T-helper 2 cell treated with Interferon-gamma antibody and Interleukin-4, amounts not matched to agents 100 ng/mL and 5 ng/mL, for 36 hours (primary cell): ENCODE results near the gene JPT2. TPM values are rescaled to one million over a fixed set of nuclear protein-coding genes. Genes with fewer than 3 reads are reported as not detected.
"Not testable (repeated sequence)": the region's sequence is repeated elsewhere in the genome, so short reads cannot be mapped to it uniquely, and the experiment has no call there.

Source experiments
- intact Hi-C: fragments of 100-400 bp; cut with micrococcal nuclease; formaldehyde crosslinking; loops from one replicate; pipeline ENCODE4 v1.15.1; 2023
- total RNA-seq: library from RNA; stranded (reverse); gene quantifications from 2 replicates; pipeline ENCODE4 v1.2.3, GENCODE V29; 2022

Gene JPT2
- total RNA-seq, 1 donor from 2014 or later: 73.3 TPM

DNA sequence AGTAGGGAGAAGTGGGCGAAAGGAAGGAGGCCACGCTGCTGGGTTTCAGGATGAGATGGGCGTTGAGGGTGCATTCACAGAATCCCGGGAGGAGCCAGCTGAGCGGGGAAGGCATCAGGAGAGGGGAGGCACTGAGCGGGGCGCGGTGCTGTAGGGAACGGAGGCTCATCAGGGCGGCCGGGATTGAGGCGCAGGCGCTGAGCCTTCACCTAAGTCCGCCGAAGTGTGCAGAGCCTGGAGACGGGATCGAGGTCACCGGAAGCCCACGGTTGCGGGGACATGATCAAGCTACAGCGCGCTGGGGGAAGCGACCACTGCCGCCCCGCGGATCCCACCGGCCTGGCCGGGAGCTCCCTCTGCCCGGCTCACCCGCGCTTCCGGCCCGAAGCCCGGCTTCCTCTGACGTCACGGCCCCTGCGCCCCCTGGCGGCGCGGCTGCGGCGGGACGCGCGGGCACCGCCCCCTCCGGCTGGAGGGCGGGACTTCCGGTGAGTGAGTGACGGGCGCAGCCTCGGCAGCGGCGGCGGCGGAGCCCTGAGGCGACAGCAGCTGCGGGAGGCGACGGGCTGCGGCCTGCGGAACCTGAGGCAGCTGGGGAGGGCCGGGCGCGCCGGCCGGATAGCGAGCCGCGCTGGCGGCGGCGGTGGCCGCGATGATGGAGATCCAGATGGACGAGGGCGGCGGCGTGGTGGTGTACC, 27.8 kb downstream of the JPT2 start, which contains the start of gene MAPK8IP3:
MAPK8IP3 (plus strand) TSS at position 508 of the 698 bp plus-strand sequence; CDS start at position 653, 145 bp downstream.
- intact Hi-C loops: loop anchor here (1.0 to 10.0 kb wide), 4 partner anchors 28 to 211 kb away; partner anchors contain the start of genes CRAMP1, EME2, IFT140 and JPT2

DNA sequence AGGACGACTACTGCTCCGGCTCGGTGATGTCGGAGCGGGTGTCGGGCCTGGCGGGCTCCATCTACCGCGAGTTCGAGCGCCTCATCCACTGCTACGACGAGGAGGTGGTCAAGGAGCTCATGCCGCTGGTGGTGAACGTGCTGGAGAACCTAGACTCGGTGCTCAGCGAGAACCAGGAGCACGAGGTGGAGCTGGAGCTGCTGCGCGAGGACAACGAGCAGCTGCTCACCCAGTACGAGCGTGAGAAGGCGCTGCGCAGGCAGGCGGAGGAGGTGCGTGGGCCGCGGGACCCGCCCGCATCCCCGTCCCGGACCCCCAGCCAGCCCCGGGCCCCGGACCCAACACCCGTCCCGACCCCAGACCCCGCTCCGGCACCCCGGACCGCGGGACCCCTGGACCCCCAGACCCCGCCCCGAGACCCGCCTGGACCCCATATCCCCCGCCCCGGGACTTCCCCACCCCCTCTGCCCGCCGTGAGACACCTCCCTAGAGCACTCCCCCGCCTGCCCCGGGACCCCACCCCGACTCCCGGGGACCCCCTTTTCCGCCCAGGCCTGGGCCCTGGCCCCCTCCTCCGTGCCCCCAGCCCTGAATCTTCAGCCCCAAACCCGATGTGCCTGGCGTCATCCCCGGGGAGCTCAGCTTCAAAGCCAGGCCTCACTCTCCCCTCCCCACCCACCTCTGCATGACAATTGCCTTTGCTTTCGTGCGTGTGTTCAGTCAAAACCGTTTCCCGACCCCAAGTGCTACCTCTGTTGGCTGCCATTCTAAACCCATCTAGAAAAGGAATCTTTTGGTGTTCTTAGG, 28.5 kb downstream of the JPT2 start:
- intact Hi-C loops: loop anchor here (1.0 to 10.0 kb wide), 3 partner anchors 66 to 212 kb away; partner anchors contain the start of genes CRAMP1, EME2, IFT140 and MRPS34

DNA sequence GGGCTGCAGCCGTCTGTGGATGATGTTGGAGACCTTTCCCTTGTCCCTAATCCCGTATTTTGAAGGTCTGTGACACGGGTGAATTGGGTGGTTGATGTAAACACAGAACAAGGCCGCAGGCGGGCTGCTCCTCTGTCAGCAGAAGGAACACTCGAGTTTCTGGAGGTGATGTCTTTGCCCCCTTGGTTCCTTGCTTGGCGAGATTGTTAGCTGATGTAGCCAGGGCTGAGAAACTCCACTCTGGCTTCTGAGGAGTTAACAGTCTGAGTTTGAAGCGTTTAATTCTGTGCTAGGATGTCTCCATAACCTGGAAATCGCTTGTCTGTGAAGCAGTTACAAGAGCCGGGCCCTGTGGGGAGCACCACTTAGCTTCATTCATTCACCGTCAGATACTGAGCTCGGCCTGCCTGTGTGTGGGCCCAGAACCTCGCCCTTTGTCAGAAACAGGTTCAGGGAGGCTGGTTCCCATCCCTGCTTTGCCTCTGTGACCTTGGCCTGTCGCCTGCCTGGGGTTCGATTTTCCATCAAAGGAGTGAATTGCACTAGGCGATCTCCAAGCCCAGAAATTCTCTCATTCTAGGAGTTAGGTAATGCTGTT, 29.2 kb downstream of the JPT2 start:
- intact Hi-C loops: loop anchor here (5.0 to 10.0 kb wide), 2 partner anchors 65 to 212 kb away; partner anchors contain the start of genes EME2, MRPS34, NME3 and TELO2

DNA sequence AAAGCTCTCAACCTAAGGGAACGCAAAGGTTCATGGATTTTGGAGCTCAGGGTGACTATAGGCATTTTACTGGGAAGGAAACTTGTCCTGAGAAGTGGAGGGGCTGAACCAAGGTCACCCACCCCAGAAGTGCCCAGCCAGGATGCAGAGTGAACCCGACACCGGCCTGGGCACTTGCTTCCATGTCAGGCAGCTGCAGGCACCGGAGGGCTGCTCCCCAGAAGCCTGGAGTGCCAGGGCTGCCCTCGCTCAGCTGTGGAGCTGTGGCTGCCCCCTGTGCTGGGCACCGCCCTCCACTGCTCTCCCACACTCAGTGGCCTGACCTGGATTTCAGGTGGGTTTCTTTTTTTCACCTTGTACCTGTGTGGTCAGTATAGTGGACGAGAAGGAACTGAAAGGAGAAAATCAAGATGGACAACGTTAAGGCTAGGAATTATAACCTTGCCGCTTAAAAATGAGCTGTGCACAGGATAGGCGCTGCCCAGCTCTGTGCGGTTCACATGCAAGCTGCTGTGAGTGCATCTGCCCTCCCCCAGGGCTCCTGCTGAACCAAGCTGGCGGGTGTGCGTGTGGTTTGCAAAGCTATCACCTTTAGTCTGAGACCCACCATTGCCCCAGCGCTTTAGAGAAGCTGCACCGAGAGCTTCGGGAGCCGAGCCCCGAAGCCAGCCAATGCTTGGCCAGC, 30.1 kb downstream of the JPT2 start:
- intact Hi-C loops: loop anchor here (5.0 to 10.0 kb wide), 2 partner anchors 64 to 213 kb away; partner anchors contain the start of genes EME2, MRPS34, NME3 and TELO2

DNA sequence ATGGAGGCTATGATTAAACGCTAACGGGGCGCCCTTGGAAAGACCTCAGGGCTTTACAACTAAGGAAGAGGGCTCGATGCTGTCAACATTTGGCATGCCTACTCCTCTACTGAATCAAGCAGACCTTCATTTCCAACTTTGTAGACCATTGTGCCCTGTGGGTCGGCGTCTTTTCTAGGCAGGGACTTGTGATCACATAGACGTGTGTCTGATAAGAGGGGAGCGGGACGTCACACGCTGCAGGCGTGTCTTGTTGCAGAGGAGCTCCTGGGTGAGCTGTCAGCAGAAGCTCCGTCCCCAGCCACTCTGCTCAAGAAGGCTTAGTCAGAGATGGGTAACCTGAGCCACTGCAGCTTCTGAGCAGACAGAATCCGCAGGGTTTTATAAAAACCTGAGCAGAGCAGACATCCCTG, 30.7 kb downstream of the JPT2 start:
- intact Hi-C loops: loop anchor here (5.0 to 10.0 kb wide), 2 partner anchors 64 to 214 kb away; partner anchors contain the start of genes EME2, MRPS34, NME3 and TELO2

DNA sequence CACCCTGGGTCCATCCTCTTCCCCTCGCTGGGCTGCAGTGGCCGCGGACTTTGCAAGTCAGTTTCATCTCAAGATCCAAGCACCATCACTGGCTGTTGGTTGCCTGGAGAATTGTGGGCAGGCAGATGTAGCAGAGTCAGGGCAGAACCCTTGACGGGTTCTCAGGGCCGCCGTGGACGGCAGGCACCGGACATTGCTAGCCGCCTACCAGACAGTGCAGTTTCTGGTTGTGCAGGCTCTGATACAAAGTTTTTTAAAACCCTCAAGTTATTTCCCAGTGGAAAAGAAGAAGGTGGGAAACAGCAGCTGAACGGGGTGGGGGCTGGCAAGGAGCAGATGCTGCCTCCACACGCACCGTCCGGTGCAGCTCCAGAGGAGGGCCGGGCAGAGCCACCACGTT, 31.3 kb downstream of the JPT2 start:
- intact Hi-C loops: loop anchor here (5.0 to 10.0 kb wide), 2 partner anchors 63 to 215 kb away; partner anchors contain the start of genes EME2, MRPS34, NME3 and TELO2

DNA sequence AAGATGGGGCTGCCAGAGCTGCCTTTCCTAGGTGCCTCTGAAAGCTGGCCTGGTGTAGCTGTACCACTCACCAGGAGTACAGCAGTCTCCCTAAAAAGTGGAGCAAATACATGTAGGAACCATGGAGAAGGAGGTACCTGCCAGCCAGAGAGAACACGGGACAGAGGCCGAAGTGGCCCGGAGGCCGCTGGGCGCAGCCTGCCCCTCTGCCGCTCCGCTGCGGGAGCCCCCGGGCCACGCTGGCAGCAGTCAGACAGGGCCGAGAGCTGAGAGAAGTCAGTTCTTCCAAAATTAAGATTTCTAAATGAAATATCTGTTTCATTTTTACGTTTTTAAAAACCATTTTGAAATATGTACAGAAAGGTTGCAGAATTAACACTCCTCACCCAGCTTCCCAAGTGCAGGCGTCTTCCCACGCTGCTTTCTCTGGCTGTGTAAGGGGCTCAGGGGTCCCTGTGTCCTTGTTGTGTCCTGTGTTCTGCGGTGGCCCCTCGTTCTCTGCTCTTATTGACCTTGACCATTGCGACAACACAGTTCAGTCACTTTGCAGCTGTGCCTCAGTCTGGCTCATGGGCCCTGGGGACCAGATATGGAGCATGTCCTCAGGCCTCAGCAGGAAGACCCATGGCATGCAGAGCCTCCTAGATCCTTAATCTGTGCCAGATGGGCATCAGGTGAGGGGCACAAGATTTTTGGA, 32.9 kb downstream of the JPT2 start:
- intact Hi-C loops: no loop called here

DNA sequence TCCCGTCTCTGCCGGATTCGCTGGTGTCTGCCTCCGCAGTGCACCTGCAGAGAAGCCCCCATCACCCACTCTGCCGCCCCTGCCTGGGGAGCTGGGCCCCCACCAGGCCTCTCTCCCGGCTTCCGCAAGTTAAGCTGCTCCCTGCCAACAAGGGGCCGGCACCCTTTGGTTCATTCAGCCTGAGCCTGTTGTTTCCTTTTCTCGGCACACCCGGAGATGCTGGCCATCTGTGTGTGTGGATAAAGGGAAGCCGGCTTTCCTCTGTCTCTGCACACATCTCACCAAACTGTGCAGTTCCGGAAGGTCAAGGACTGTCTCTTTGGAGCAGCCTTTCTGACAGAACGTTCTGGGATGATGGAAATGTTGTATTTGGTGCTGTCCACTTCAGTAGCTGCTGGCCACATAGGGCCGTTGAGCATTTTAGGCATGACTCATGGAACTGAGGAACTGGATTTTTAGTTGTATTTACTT, 34.7 kb downstream of the JPT2 start:
- intact Hi-C loops: no loop called here

DNA sequence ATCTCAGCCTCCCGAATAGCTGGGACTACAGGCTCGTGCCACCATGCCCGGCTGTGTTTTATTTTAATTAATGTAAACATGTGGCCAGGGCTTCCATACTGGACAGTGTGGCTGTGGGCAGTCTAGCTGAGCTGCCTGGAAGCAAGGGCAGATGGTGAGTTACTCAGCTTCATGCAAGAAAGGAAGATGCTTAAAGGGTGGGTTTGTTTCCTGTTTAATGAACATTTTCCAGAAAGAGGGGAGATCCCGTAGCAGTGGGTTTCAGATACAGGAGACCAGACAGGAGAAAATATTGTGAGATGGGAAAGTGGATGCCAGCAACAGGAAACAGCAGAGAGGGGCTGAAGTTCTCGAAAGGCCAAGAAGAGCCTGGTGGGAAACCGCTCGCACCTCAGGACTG, 35.3 kb downstream of the JPT2 start:
- intact Hi-C loops: no loop called here

DNA sequence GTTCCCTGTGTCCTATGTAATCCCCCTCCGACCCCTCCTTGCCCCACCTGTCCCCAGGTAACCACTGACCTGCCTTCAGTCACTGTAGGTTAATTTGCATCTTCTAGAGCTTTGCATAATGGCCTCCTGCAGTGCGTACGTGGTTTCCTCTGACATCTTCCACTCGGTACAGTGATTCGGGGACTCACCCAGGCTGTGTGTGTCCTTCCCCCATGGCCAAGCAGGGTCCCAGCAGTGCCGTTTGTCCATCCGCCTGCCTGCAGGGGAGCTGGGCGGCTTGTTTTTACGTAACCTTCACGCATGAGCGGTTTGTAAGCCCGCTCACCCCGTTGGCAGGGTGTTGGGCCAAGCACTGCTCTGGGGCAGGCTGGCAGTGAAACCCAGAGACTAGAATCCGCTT, 35.9 kb downstream of the JPT2 start:
- intact Hi-C loops: no loop called here

DNA sequence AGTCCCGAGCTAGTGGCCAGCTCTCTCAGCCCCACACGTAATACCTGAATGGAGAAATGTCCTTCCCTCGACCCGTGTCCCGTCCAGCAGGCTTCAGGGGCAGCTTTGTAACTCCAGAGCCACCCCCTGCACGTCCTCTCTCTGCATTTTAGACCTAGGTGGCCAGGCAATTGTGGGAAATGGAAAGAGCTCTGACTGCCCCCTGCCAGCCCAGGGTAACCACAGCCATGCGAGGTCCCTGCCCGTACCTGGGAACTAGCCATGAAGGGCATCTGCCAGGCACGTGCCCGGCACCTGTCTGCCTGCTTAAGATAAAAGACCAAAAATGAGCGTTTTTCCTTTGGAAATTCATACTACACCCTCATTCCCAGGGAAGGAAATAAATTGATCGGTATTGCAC, 37.1 kb downstream of the JPT2 start:
- intact Hi-C loops: no loop called here

DNA sequence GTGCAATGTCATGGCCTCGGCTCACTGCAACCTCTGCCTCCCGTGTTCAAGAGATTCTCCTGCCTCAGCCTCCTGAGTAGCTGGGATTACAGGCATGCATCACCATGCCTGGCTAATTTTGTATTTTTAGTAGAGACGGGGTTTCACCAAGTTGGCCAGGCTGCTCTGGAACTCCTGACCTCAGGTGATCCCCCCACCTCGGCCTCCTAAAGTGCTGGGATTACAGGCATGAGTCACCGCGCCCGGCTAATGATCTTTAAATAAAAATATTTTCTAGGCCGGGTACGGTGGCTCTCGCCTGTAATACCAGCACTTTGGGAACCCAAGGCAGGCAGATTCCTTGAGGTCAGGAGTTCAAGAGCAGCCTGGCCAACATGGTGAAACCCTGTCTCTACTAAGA, 40.2 kb downstream of the JPT2 start:
- intact Hi-C loops: not testable (repeated sequence)

DNA sequence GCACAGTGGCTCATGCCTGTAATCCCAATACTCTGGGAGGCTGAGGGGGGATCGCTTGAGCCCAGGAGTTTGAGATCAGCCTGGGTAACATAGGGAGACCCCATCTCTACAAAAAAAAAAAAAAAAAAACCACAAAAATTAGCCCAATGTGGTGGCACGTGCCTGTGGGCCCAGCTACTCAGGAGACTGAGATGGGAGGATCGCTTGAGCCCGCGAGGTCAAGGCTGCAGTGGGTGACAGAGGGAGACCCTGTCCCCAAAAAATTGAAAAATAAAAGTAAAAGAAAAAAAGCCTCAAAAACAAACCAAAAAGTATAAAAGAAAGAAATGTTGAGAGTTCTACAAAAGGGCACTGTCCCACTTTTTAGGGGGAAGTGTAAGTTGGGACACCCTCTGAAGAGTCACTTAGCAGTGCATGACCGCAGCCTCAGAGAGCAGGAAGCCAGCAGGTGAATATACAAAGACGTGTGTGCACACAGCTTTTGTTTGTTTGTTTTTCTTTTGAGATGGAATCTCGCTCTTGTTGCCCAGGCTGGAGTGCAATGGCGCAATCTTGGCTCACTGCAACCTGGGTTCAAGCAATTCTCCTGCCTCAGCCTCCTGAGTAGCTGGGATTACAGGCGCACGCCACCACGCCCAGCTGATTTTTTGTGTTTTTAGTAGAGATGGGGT, 41.6 kb downstream of the JPT2 start:
- intact Hi-C loops: not testable (repeated sequence)

DNA sequence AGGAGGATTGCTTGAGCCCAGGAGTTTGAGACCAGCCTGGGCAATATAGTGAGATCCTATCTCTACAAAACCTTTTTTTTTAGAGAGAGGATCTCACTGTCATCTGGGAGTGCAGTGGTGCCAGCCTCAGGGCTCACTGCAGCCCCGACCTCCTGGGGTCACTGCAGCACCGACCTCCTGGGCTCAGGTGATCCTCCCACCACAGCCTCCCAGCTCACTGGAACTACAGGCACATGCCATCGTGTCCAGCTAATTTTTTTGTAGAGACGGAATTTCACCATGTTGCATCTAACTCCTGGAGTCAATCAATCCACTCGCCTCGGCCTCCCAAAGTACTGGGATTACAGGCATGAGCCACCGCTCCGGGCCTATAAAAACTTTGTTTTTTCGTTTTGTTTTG, 43.3 kb downstream of the JPT2 start:
- intact Hi-C loops: no loop called here

DNA sequence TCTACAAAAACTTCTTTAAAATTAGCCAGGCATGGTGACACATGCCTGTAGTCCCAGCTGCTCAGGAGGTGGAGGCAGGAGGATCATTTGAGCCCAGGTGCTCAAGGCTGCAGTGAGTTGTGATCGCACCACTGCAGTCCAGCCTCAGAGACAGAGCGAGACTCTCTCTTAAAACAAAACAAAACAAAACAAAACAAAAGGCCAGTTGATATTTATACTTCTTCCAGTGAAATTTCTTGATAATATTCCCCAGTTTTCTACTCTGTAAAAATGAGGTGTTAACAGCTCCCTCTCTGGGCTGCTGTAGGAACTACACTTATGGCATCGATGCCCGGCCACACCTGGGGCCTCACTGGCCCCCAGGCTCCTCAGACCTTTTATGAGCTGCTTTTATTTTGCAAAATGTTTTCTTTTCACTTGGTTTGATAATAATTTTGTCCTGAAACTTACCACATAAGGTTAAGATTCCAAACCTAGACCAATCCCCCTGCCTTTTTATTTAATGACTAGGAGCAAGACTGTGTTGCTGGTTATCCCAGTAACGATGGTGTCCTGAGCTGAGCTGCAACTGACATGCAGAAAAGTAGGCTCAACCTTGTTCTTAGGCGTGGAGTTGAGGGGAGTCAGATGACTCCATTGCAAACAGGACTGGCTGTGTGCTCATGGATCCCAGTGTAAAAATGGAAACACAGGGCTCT, 45.5 kb downstream of the JPT2 start:
- intact Hi-C loops: no loop called here

DNA sequence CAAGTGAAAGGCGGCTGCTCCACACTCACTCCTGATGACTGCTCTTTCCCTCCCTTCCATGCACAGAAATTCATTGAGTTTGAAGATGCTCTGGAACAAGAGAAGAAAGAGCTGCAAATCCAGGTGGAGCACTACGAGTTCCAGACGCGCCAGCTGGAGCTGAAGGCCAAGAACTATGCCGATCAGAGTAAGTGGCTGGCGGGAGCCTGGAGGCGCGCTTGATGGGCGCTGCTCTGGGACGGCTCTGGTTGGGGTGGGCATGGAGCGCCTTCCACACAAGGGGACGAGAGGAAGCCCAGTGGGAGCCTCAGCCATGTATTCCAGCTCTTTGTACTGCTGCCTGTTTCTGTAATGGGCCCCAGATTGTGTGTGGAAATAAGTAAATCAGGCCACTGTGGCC, 46.4 kb downstream of the JPT2 start:
- intact Hi-C loops: no loop called here

DNA sequence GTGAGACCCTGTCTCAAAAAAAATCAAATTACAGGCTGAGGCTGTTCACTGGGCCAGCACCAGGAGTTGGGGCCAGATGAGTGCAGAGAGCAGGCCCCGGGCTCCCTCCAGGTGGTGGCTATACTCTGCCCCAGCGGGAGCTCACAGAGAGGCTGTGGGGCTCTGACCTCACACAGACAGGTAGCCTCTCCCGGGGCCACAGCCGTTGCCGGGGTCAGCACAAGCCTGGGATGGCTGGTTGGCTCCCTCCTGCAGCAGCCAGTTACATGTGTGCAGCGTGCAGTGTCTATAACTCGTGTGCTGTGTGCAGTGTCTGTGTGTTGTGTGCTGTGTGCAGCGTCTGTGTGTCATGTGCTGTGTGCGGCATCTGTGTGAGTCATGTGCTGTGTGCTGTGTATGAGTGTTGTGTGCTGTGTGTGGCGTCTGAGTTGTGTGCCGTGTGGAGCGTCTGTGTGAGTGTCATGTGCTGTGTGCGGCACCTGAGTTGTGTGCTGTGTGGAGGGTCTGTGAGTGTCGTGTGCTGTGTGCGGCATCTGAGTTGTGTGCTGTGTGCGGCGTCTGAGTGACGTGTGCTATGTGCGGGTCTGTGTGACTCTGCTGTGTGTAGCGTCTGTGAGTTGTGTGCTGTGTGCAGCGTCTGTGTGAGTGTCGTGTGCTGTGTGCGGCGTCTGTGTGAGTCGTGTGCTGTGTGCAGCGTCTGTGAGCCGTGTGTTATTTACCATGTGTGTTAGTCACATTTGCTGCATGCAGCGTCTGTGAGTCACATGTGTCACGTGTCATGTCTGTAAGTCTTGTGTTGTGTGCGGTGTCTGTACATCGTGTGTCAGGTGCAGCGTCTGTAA, 48.8 kb downstream of the JPT2 start:
- intact Hi-C loops: no loop called here
